HCT116 (cell line): ENCODE measurements around the gene IQCM. TPM values are rescaled to one million over a fixed set of nuclear protein-coding genes. Genes with fewer than 3 reads are reported as not detected.

ENCODE experiments used
- ATAC-seq: fragments of 200-7000 bp; cut with Tn5 transposase; 2 replicates; pipeline ENCODE4 v1.9.1; 2020; ENCODE audit warnings: mild to moderate bottlenecking, moderate library complexity
- BruUV-seq: library from RNA; stranded (reverse); fragments of 400-500 nt; replicated peaks from 2 replicates; lab custom pipeline; 2021; lab: Mats Ljungman, UMichigan
- CTCF ChIA-PET: fragments of 300-600 bp; sonication (Branson Sonifier 250); formaldehyde crosslinking; loops from one replicate; lab custom pipeline; 2021; ENCODE audit warnings: antibody characterized with exemption; lab: Charles Lee
- POLR2A ChIA-PET: fragments of 300-600, 350-600 bp; sonication (Branson Sonifier 250); formaldehyde crosslinking; loops from one replicate; lab custom pipeline; 2021; ENCODE audit warnings: antibody characterized with exemption; lab: Charles Lee
- RAD21 ChIA-PET, 2 experiments: fragments of 300-600 bp; sonication (Branson Sonifier 250); formaldehyde crosslinking; loops; one replicate each; lab custom pipeline; 2023; ENCODE audit warnings: low total read pairs in 2 of 2; ENCODE audit not compliant: uncharacterized antibody in 2 of 2, unreplicated experiment in 2 of 2, low non-redundant PET in 1 of 2; lab: Charles Lee
- DNase-seq: peaks from one replicate; pipeline ENCODE4 v3.0.0-alpha.2; 2010; ENCODE audit warnings: low read depth, low spot score
- H2AFZ ChIP-seq: fragments of 200-600 bp; shearing (Covaris generic), sonication (generic); 2 replicates; pipeline ENCODE4 v1.6.1; 2017; ENCODE audit warnings: low read depth, mixed run types, mixed read lengths, antibody characterized with exemption, low read length; ENCODE audit not compliant: poor library complexity, severe bottlenecking
- H3K27ac ChIP-seq: 2 replicates; pipeline ENCODE4 v1.5.1; 2012; ENCODE audit warnings: low read depth, low read length
- H3K27me3 ChIP-seq: fragments of 200-600 bp; sonication (generic); 2 replicates; pipeline ENCODE4 v1.6.1; 2016; ENCODE audit warnings: mixed run types, low read length, mixed read lengths; ENCODE audit not compliant: insufficient read depth
- H3K36me3 ChIP-seq, 2 experiments: fragments of 200-500 bp in 1 of 2; fragments of 200-600 bp in 1 of 2; sonication (Bioruptor generic) in 1 of 2; sonication (generic) in 1 of 2; 2 replicates each; pipeline versions ENCODE4 v1.5.1 to v1.6.1; 2014 to 2016; ENCODE audit warnings: low read length in 2 of 2, inconsistent platforms in 1 of 2, mixed read lengths in 1 of 2, mixed run types in 1 of 2; ENCODE audit not compliant: insufficient read depth in 2 of 2, control insufficient read depth in 1 of 2
- H3K4me1 ChIP-seq, 2 experiments: fragments of 200-600 bp in 1 of 2; sonication (generic) in 1 of 2; 2 replicates each; pipeline versions ENCODE4 v1.5.1 to v1.6.1; 2012 to 2017; ENCODE audit warnings: low read length in 2 of 2, inconsistent platforms in 1 of 2, mild to moderate bottlenecking in 1 of 2, mixed read lengths in 1 of 2, mixed run types in 1 of 2, moderate library complexity in 1 of 2; ENCODE audit not compliant: insufficient read depth in 2 of 2, control insufficient read depth in 1 of 2
- H3K4me2 ChIP-seq: fragments of 200-600 bp; sonication (generic); 2 replicates; pipeline ENCODE4 v1.6.1; 2017; ENCODE audit warnings: mixed run types, low read length, mixed read lengths
- H3K4me3 ChIP-seq, 2 experiments: fragments of 200-600 bp in 1 of 2; sonication (generic) in 1 of 2; replicated peaks in 1 of 2; 2 replicates each; pipeline ENCODE4 v1.5.1; 2011 to 2016; ENCODE audit warnings: low read length in 2 of 2, control low read depth in 1 of 2, low read depth in 1 of 2, mild to moderate bottlenecking in 1 of 2, mixed read lengths in 1 of 2, mixed run types in 1 of 2
- H3K79me2 ChIP-seq: fragments of 200-600 bp; sonication (generic); 2 replicates; pipeline ENCODE4 v1.6.1; 2017; ENCODE audit warnings: mild to moderate bottlenecking, mixed run types, low read length, moderate library complexity, mixed read lengths; ENCODE audit not compliant: insufficient read depth
- H3K9ac ChIP-seq: fragments of 200-600 bp; sonication (generic); 2 replicates; pipeline ENCODE4 v1.6.1; 2016; ENCODE audit warnings: low read length, mixed read lengths
- H3K9me2 ChIP-seq: fragments of 200-600 bp; sonication (generic), shearing (Covaris generic); 2 replicates; pipeline ENCODE4 v1.6.1; 2017; ENCODE audit warnings: mixed run types, mild to moderate bottlenecking, moderate library complexity; ENCODE audit not compliant: insufficient read depth
- H3K9me3 ChIP-seq, 2 experiments: fragments of 200-500 bp in 1 of 2; fragments of 200-600 bp in 1 of 2; sonication (Bioruptor generic) in 1 of 2; sonication (generic) in 1 of 2; 2 replicates each; pipeline ENCODE4 v1.6.1; 2014 to 2017; ENCODE audit warnings: low read length in 2 of 2, mixed read lengths in 2 of 2, inconsistent platforms in 1 of 2, low read depth in 1 of 2, mild to moderate bottlenecking in 1 of 2, mixed run types in 1 of 2, moderate library complexity in 1 of 2; ENCODE audit not compliant: control insufficient read depth in 1 of 2, insufficient read depth in 1 of 2
- H4K20me1 ChIP-seq: fragments of 200-600 bp; sonication (generic), shearing (Covaris generic); 2 replicates; pipeline ENCODE4 v1.6.1; 2017; ENCODE audit warnings: mixed run types, mild to moderate bottlenecking, moderate library complexity; ENCODE audit not compliant: insufficient read depth
- ATF3 ChIP-seq: IDR thresholded peaks from 2 replicates; pipeline ENCODE4 v1.6.1; 2012
- CBX3 ChIP-seq: IDR thresholded peaks from 2 replicates; pipeline ENCODE4 v1.6.1; 2012; ENCODE audit warnings: low read depth
- CEBPB ChIP-seq: IDR thresholded peaks from 2 replicates; pipeline ENCODE4 v1.6.1; 2012; ENCODE audit warnings: low read depth
- REST ChIP-seq: IDR thresholded peaks from 2 replicates; pipeline ENCODE4 v1.6.1; 2012; ENCODE audit warnings: low read depth
- SP1 ChIP-seq: IDR thresholded peaks from 2 replicates; pipeline ENCODE4 v1.6.1; 2012; ENCODE audit warnings: low read depth
- SRF ChIP-seq: IDR thresholded peaks from 2 replicates; pipeline ENCODE4 v1.6.1; 2012; ENCODE audit warnings: low read depth
- TCF7L2 ChIP-seq: IDR thresholded peaks from 2 replicates; pipeline ENCODE4 v1.7.0; 2011; ENCODE audit warnings: borderline replicate concordance, inconsistent platforms; ENCODE audit not compliant: insufficient read depth, insufficient read length; ENCODE audit errors: extremely low read depth
- ZNF274 ChIP-seq: fragments of 200-500 bp; sonication (Bioruptor generic); IDR thresholded peaks from 2 replicates; pipeline ENCODE4 v1.6.1; 2014; ENCODE audit warnings: mild to moderate bottlenecking, low read depth, low read length, inconsistent platforms
- intact Hi-C: fragments of 100-400 bp; cut with micrococcal nuclease; formaldehyde crosslinking; loops from 2 replicates; pipeline ENCODE4 v1.10.0; 2022
- total RNA-seq: library from RNA; stranded (reverse); gene quantifications from one replicate; pipeline ENCODE4 v1.2.1, GENCODE V29; 2021; ENCODE audit not compliant: unreplicated experiment
- TF ChIP-seq, protein P1 (sequence below): IDR thresholded peaks from 2 replicates; pipeline ENCODE4 v1.6.1; 2012

The IQCM gene
- total RNA-seq, 1 experiment from 2014 or later: 0.20 TPM

DNA sequence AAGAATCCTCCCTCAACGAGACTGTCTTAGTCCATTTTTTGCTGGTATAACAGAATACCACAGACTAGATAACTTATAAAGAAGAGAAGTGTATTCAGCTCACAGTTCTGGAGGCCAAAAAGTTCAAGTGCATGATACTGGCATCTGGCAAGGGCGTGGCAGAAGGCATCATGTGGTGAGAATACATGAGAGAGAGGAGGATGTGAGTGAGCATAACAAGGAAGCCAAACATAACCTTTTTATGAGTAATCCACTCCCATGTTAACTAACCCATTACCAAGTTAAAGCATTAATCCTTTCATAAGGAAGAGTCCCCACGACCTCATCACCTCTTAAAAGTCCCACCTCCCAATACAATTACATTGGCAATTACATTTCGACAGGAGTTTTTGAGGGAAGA is 504.6 kb downstream of the IQCM start:
- H2AFZ ChIP-seq: no peak overlapping the region
- no peaks in the 10 kb centered on the region for H4K20me1 ChIP-seq
- no peaks in the 10 kb centered on the region for H3K36me3 ChIP-seq
- H3K9me2 ChIP-seq: no peaks in the 10 kb centered on the region
- DNase-seq: no peak
- ChIA-PET CTCF (no interaction called here), RAD21 (no interaction called here), POLR2A (no interaction called here)
- BruUV-seq: no TSS peak
- H3K27ac ChIP-seq: no peak overlapping the region
- TF ChIP-seq CBX3 (no peak), SRF (no peak), TCF7L2 (no peak), ZNF274 (no peak)
- no peak overlapping the region for H3K9ac ChIP-seq
- no peak for ATAC-seq
- H3K4me3 ChIP-seq: no peak overlapping the region
- no peak overlapping the region for H3K4me2 ChIP-seq
- intact Hi-C loops: no loop called here
- H3K4me1 ChIP-seq: no peaks in the 10 kb centered on the region
- no peaks in the 10 kb centered on the region for H3K79me2 ChIP-seq
- no peaks in the 10 kb centered on the region for H3K9me3 ChIP-seq
- H3K27me3 ChIP-seq: no peaks in the 10 kb centered on the region

- Histone ChIP-seq H3K27me3 (no peaks in the 10 kb centered on the region), H3K27ac (no peak overlapping the region), H3K4me2 (no peak overlapping the region), H4K20me1 (no peaks in the 10 kb centered on the region), H3K9me2 (no peaks in the 10 kb centered on the region), H2AFZ (no peak overlapping the region), H3K9me3 (no peaks in the 10 kb centered on the region), H3K4me1 (no peaks in the 10 kb centered on the region), H3K4me3 (no peak overlapping the region), H3K9ac (no peak overlapping the region), H3K36me3 (no peaks in the 10 kb centered on the region), H3K79me2 (no peaks in the 10 kb centered on the region)
- ChIA-PET CTCF (no interaction called here), POLR2A (no interaction called here), RAD21 (no interaction called here)
- no TSS peak for BruUV-seq
- ATAC-seq (no peak), DNase-seq (no peak)
- intact Hi-C loops: no loop called here
- TF ChIP-seq SP1 (no peak), REST (no peak), CEBPB (no peak), CBX3 (no peak), ATF3 (no peak)
- TF ChIP-seq, protein P1, sequence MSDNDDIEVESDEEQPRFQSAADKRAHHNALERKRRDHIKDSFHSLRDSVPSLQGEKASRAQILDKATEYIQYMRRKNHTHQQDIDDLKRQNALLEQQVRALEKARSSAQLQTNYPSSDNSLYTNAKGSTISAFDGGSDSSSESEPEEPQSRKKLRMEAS: no peak
Observed at GRCh38 chr4:149306537-149306936, 509.1 kb downstream of the IQCM start.
